Measurements from ENCODE around the gene PDCD4. TPM values are rescaled to one million over a fixed set of nuclear protein-coding genes. Genes with fewer than 3 reads are reported as not detected.

The PDCD4 gene
- total and polyA plus RNA-seq, 2 donors (not counting 3 experiments of a cell fraction or from before 2014, with no cell fraction given), result 14.4 to 47.9 TPM

GRCh38 chr10:110836706-110837105, 35.0 kb upstream of the PDCD4 start:
- FAIRE-seq, result no peak

More at GRCh38 chr10:110836706-110837105, 35.0 kb upstream of the PDCD4 start:
- no peaks in the 10 kb centered on the region for H3K9me3 ChIP-seq (replicated peaks; ENCODE audit: control insufficient read depth, insufficient read depth, low read length)
- H3K79me2 ChIP-seq (ENCODE audit: control insufficient read depth, insufficient read depth, low read length), result no peaks in the 10 kb centered on the region
- no peaks in the 10 kb centered on the region for H3K36me3 ChIP-seq (ENCODE audit: control insufficient read depth in 2 of 2, extremely low read depth in 1 of 2, insufficient read depth in 2 of 2, low read length in 2 of 2)
- TF ChIP-seq POLR2AphosphoS5 (IDR thresholded peaks at IDR 0.05; ENCODE audit: insufficient read depth, low read depth, low read length) (no peak), CTCF (IDR thresholded peaks at IDR 0.05; ENCODE audit: extremely low read depth in 1 of 2, insufficient read depth in 1 of 2, low read depth in 1 of 2, low read length in 2 of 2) (no peak), POLR2A (IDR thresholded peaks at IDR 0.05; ENCODE audit: low read depth, low read length) (no peak), FOS (IDR thresholded peaks at IDR 0.05; ENCODE audit: borderline replicate concordance, insufficient read depth, low read length) (no peak), EZH2 (IDR thresholded peaks at IDR 0.05; ENCODE audit: borderline replicate concordance, low read depth, low read length, severe bottlenecking) (no peak)
- no peak overlapping the region for H3K27ac ChIP-seq (ENCODE audit: insufficient read depth, low read depth, low read length)
- intact Hi-C loops (cut with micrococcal nuclease), result no loop called here
- no TSS peak for BruUV-seq (replicated peaks)
- H3K4me1 ChIP-seq (ENCODE audit: control insufficient read depth, extremely low read depth, insufficient read depth, low read length), result no peaks in the 10 kb centered on the region
- no peak overlapping the region for H3K4me2 ChIP-seq (ENCODE audit: insufficient read depth, low read length)
- H3K27me3 ChIP-seq (ENCODE audit: control insufficient read depth in 2 of 2, insufficient read depth in 2 of 2, low read length in 2 of 2), result no peaks in the 10 kb centered on the region
- no peaks in the 10 kb centered on the region for H3K9me1 ChIP-seq (replicated peaks; ENCODE audit: control insufficient read depth, extremely low read depth, insufficient read depth, low read length)
- H3K4me3 ChIP-seq (replicated peaks in 1 of 3; ENCODE audit: insufficient read depth in 1 of 3, low read depth in 1 of 3, low read length in 3 of 3), result no peak overlapping the region
- no peak overlapping the region for H2AFZ ChIP-seq (ENCODE audit: low read depth, low read length)
- dilution Hi-C loops (cut with MboI; ENCODE audit: extremely low pct_ligation_motif_present, low sequenced_read_pairs), result no loop called here
- CTCF ChIA-PET, result interaction anchor here (0.8 kb wide), 1 partner anchor 9 kb away, joined by 3 read pairs; no protein-coding TSS in a partner anchor
- no peaks in the 10 kb centered on the region for H4K20me1 ChIP-seq (replicated peaks; ENCODE audit: control insufficient read depth, extremely low read depth, insufficient read depth, low read length)
- DNase-seq (ENCODE audit: low read depth, low spot score), result no peak
- POLR2A ChIA-PET, result no interaction called here
- no peak overlapping the region for H3K9ac ChIP-seq (replicated peaks; ENCODE audit: extremely low read depth, insufficient read depth, low read length)

All from endothelial cell of umbilical vein (primary cell).